RWPE2 (cell line): ENCODE results near the gene NSD2.
"Not testable (repeated sequence)": the region's sequence is repeated elsewhere in the genome, so short reads cannot be mapped to it uniquely, and the experiment has no call there.

Source experiments
- ATAC-seq: fragments of 200-7000 bp; cut with Tn5 transposase; 3 replicates; pipeline ENCODE4 v1.9.1; 2021; ENCODE audit warnings: low read depth
- DNase-seq: peaks from one replicate; pipeline ENCODE4 v3.0.0-alpha.2; 2020; ENCODE audit warnings: low spot score
- H3K27ac ChIP-seq: fragments of 450-650 bp; 2 replicates; pipeline ENCODE4 v1.5.1; 2017; ENCODE audit warnings: mild to moderate bottlenecking; ENCODE audit not compliant: poor library complexity, severe bottlenecking
- H3K27me3 ChIP-seq: fragments of 250-450 bp; sonication (Bioruptor Pico); 2 replicates; pipeline ENCODE4 v1.5.1; 2021; ENCODE audit warnings: mild to moderate bottlenecking, moderate library complexity; ENCODE audit not compliant: insufficient read depth, poor library complexity, severe bottlenecking
- H3K36me3 ChIP-seq: fragments of 250-450 bp; sonication (Bioruptor Pico); 2 replicates; pipeline ENCODE4 v1.5.1; 2020; ENCODE audit warnings: low read depth, mild to moderate bottlenecking, moderate library complexity
- H3K4me1 ChIP-seq: fragments of 250-450 bp; sonication (Bioruptor Pico); 2 replicates; pipeline ENCODE4 v1.5.1; 2021; ENCODE audit warnings: mild to moderate bottlenecking, moderate library complexity; ENCODE audit not compliant: insufficient read depth, poor library complexity, severe bottlenecking
- H3K4me3 ChIP-seq: fragments of 250-450 bp; sonication (Bioruptor Pico); 2 replicates; pipeline ENCODE4 v1.5.1; 2021; ENCODE audit warnings: mild to moderate bottlenecking, moderate library complexity; ENCODE audit not compliant: severe bottlenecking
- H3K9me3 ChIP-seq: fragments of 250-450 bp; sonication (Bioruptor Pico); 2 replicates; pipeline ENCODE4 v1.5.1; 2021; ENCODE audit warnings: mild to moderate bottlenecking, moderate library complexity; ENCODE audit not compliant: severe bottlenecking
- TF ChIP-seq, protein P1 (sequence below): fragments of 450-650 bp; IDR thresholded peaks from one replicate; pipeline ENCODE4 v1.5.1; 2017; ENCODE audit warnings: mild to moderate bottlenecking, moderate library complexity; ENCODE audit not compliant: poor library complexity, severe bottlenecking

NSD2 gene

GRCh38 chr4:1841887-1842210 lies 29.3 kb upstream of the NSD2 start:
- TF ChIP-seq, protein P1, sequence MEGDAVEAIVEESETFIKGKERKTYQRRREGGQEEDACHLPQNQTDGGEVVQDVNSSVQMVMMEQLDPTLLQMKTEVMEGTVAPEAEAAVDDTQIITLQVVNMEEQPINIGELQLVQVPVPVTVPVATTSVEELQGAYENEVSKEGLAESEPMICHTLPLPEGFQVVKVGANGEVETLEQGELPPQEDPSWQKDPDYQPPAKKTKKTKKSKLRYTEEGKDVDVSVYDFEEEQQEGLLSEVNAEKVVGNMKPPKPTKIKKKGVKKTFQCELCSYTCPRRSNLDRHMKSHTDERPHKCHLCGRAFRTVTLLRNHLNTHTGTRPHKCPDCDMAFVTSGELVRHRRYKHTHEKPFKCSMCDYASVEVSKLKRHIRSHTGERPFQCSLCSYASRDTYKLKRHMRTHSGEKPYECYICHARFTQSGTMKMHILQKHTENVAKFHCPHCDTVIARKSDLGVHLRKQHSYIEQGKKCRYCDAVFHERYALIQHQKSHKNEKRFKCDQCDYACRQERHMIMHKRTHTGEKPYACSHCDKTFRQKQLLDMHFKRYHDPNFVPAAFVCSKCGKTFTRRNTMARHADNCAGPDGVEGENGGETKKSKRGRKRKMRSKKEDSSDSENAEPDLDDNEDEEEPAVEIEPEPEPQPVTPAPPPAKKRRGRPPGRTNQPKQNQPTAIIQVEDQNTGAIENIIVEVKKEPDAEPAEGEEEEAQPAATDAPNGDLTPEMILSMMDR, result no peak

GRCh38 chr4:1842339-1842895 lies 28.8 kb upstream of the NSD2 start:
- DNase-seq (no peak), ATAC-seq (no peak)
- H3K9me3 ChIP-seq, result no peaks in the 10 kb centered on the region
- no peak overlapping the region for H3K4me3 ChIP-seq
- peaks cover 90% of the 10 kb centered on the region for H3K36me3 ChIP-seq
- no peaks in the 10 kb centered on the region for H3K27me3 ChIP-seq
- TF ChIP-seq, protein P1, result no peak
- H3K4me1 ChIP-seq, result no peaks in the 10 kb centered on the region
- no peak overlapping the region for H3K27ac ChIP-seq

More at GRCh38 chr4:1841887-1842210, 29.3 kb upstream of the NSD2 start:
- DNase-seq (no peak), ATAC-seq (no peak)
- H3K4me1 ChIP-seq, result no peaks in the 10 kb centered on the region
- no peak overlapping the region for H3K27ac ChIP-seq
- no peaks in the 10 kb centered on the region for H3K27me3 ChIP-seq
- no peaks in the 10 kb centered on the region for H3K9me3 ChIP-seq
- no peak overlapping the region for H3K4me3 ChIP-seq
- H3K36me3 ChIP-seq, result peaks cover 90% of the 10 kb centered on the region

DNA sequence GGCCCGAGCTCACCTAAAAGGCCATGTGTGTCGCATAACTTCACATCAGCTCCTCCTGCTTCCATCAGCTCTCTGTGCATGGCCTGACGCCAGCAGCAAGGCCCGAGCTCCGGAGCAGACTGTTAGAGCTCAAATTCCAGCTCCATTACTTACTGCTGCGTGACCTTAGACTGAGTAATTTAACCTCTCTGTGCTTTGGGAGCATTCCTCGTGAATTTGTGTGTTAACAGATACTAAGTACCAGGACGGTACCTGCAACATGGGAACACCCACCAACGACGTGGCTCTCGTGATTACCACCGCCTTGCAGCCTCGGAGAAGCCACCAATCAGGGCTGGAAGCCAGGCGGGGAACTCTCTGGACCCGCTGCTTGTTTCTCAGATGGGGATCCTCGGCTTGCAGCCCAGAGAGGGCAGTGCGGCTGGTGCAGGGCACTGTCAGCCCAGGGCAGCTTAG lies 28.2 kb upstream of the NSD2 start:
- Histone ChIP-seq H3K9me3 (no peaks in the 10 kb centered on the region), H3K27ac (no peak overlapping the region), H3K4me3 (no peak overlapping the region), H3K4me1 (no peaks in the 10 kb centered on the region), H3K27me3 (no peaks in the 10 kb centered on the region), H3K36me3 (peaks cover 88% of the 10 kb centered on the region)
- ATAC-seq (peak; percentile 46; the same call in 2 of the 3 replicates), DNase-seq (no peak)
- TF ChIP-seq, protein P1, result no peak

DNA sequence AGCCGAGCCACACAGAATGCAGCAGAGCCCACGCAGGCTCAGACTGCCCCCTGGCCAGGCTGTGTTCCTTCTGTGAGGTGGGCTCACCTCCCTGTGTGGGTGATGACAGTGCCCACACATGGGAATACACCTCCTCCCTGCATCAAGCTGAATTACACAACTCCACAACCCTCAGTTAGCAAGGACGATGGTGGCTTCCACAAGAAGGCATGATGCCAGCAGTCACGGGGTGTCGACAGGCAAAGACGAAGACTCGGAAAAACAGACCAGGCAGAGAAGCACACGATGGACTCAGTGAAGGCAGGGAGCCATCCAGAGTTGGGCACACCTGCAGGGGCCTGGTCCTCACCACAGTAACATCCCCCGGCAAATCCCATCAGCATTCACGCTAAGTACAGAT lies 27.3 kb upstream of the NSD2 start:
- no peak overlapping the region for H3K27ac ChIP-seq
- no peaks in the 10 kb centered on the region for H3K27me3 ChIP-seq
- ATAC-seq, result no peak
- no peaks in the 10 kb centered on the region for H3K9me3 ChIP-seq
- H3K4me1 ChIP-seq, result no peaks in the 10 kb centered on the region
- DNase-seq, result no peak
- peaks cover 84% of the 10 kb centered on the region for H3K36me3 ChIP-seq
- TF ChIP-seq, protein P1, result no peak
- H3K4me3 ChIP-seq, result no peak overlapping the region

- not testable (repeated sequence) for ATAC-seq, H3K27ac ChIP-seq
- H3K36me3 ChIP-seq, result peaks cover 79% of the 10 kb centered on the region
These were observed 26.6 kb upstream of the NSD2 start for GRCh38 chr4:1844618-1845017.

More at GRCh38 chr4:1844618-1845017, 26.6 kb upstream of the NSD2 start:
- H3K4me1 ChIP-seq, DNase-seq, H3K4me3 ChIP-seq, H3K9me3 ChIP-seq, H3K27me3 ChIP-seq: not testable (repeated sequence)
